Heart left ventricle (tissue), 16 donors: ENCODE data around the gene CHST11. TPM values are rescaled to one million over a fixed set of nuclear protein-coding genes. Genes with fewer than 3 reads are reported as not detected.

ENCODE experiments used
- ATAC-seq, 4 donors: fragments of 200-7000 bp; cut with Tn5 transposase; one replicate each; pipeline ENCODE4 v1.9.1; 2020 to 2022; ENCODE audit warnings: moderate library complexity in 4 of 4, mild to moderate bottlenecking in 3 of 4, moderate number of reproducible peaks in 1 of 4
- DNase-seq, 5 donors: peaks; one replicate each; pipeline ENCODE4 v3.0.0-alpha.2; 2020
- H3K27ac ChIP-seq, 12 donors: fragments of 200-600 bp; sonication (generic) in 4 of 12; one replicate each; pipeline versions ENCODE4 v1.5.0 to v1.8.0; 2016 to 2022; ENCODE audit warnings: mild to moderate bottlenecking in 2 of 12
- H3K27me3 ChIP-seq, 9 donors: fragments of 200-600 bp; sonication (generic) in 2 of 9; one replicate each; pipeline versions ENCODE4 v1.5.1 to v1.8.0; 2016 to 2022; ENCODE audit warnings: mild to moderate bottlenecking in 3 of 9
- H3K36me3 ChIP-seq, 9 donors: fragments of 200-600 bp; sonication (generic) in 2 of 9; one replicate each; pipeline versions ENCODE4 v1.5.0 to v1.8.0; 2018 to 2022; ENCODE audit warnings: mild to moderate bottlenecking in 2 of 9
- H3K4me1 ChIP-seq, 12 donors: fragments of 200-600 bp; sonication (generic) in 4 of 12; one replicate each; pipeline versions ENCODE4 v1.5.0 to v1.8.0; 2016 to 2022; ENCODE audit warnings: mild to moderate bottlenecking in 3 of 12
- H3K4me3 ChIP-seq, 12 donors: fragments of 200-600 bp; sonication (generic) in 4 of 12; one replicate each; pipeline versions ENCODE4 v1.5.0 to v1.8.0; 2017 to 2022; ENCODE audit warnings: mild to moderate bottlenecking in 9 of 12, moderate library complexity in 4 of 12
- H3K9me3 ChIP-seq, 12 donors: fragments of 200-600 bp; sonication (generic) in 4 of 12; one replicate each; pipeline versions ENCODE4 v1.5.0 to v1.8.0; 2016 to 2022; ENCODE audit warnings: mild to moderate bottlenecking in 1 of 12
- CTCF ChIP-seq, 12 donors: fragments of 200-600 bp; sonication (generic) in 4 of 12; IDR thresholded peaks; one replicate each; pipeline versions ENCODE4 v1.5.0 to v1.8.0; 2018 to 2022; ENCODE audit warnings: antibody characterized with exemption in 12 of 12, mild to moderate bottlenecking in 5 of 12
- POLR2A ChIP-seq, 2 donors: fragments of 450-650 bp; IDR thresholded peaks; one replicate each; pipeline ENCODE4 v1.6.1; 2017; ENCODE audit warnings: antibody characterized with exemption in 2 of 2, mild to moderate bottlenecking in 2 of 2, moderate library complexity in 2 of 2
- WGBS, 4 donors: extraction: QIAGEN DNeasy Blood & Tissue Kit in 2 of 4; methylation state at CpG; one replicate each; pipeline versions ENCODE4 v1.1.5 to v1.1.7; 2013 to 2018; 5-methylcytosine and 5-hydroxymethylcytosine counted together
- intact Hi-C, 10 donors: fragments of 100-400 bp; cut with DNase I; formaldehyde crosslinking; loops; one replicate each; pipeline versions ENCODE4 v1.11.1 to v1.14.2; 2022
- polyA plus RNA-seq, 2 donors: library from polyadenylated mRNA; stranded (reverse); fragments of 200-250 nt; gene quantifications; one replicate each; pipeline ENCODE4 v1.2.3, GENCODE V29; 2013
- total RNA-seq, 9 donors: library from RNA; depleted of rRNA in 2 of 9; stranded (reverse); fragments of >200 nt in 2 of 9; fragmentation: NEBNext Ultra II Directional in 3 of 9; extraction: Animal tissue kit (Norgen Biotek cat#: 25700) in 3 of 9; gene quantifications; one replicate each; pipeline versions ENCODE4 v1.1.0 to v1.2.4, GENCODE V29; 2016 to 2023
- donor health status: ischemic (EF 13 %, LVEDD 7.1; RV severe dilation, severe dysfunction).
- donor health status: healthy with polysubstance abuse.
- donor health status: DM: no; HTN: yes; CAD: no.
- donor health status: DM: no; HTN: no; CAD: no.
- donor health status: ischemic (EF 25% LVEDD 6.9; RV normal size, moderate dysfunction).
- donor health status: ischemic (EF 25% LVEDD 5.7; RV mildly dilated, moderate dysfunction).
- donor health status: healthy.
- donor health status: DM: yes; HTN: yes; CAD: no.
- donor health status: ischemic (EF 35%, LVEDD 5.7; RV mildly dilated, moderate dysfunction).
- donor health status: nonischemic (EF 11% LVEDD 7.7; RV severe dilation, severe dysfunction).
- donor health status: DM: yes; HTN: yes; CAD: no.
- donor health status: PGD.
- donor health status: ischemic (EF 29% LVEDD 5.4; RV normal size, mild dysfunction).
- donor health status: nonischemic (EF 23%, LVEDD 6.1; RV moderate dilation, normal function).

Gene CHST11
- total and polyA plus RNA-seq, 11 donors: 1.1 to 16.9 (median 3.4) TPM

- WGBS, 4 donors: 82 to 86% (median 84%) methylated on average over 12 of the region's 12 CpGs
- no peak for DNase-seq
- no peaks in the 10 kb centered on the region for H3K4me1 ChIP-seq
- no peaks in the 10 kb centered on the region for H3K9me3 ChIP-seq
- intact Hi-C loops: no loop called here
- H3K27ac ChIP-seq: no peak overlapping the region
- no peak for ATAC-seq
- H3K27me3 ChIP-seq: no peaks in the 10 kb centered on the region
- H3K36me3 ChIP-seq: no peaks in the 10 kb centered on the region
- TF ChIP-seq CTCF (IDR thresholded peaks at IDR 0.05) (no peak), POLR2A (IDR thresholded peaks at IDR 0.05) (no peak)
- H3K4me3 ChIP-seq: no peak overlapping the region
Observed at GRCh38 chr12:104439137-104439536, 17.6 kb upstream of the CHST11 start.

- no peak for ATAC-seq
- TF ChIP-seq CTCF (IDR thresholded peaks at IDR 0.05): no peak
- TF ChIP-seq POLR2A (IDR thresholded peaks at IDR 0.05): no peak
- Histone ChIP-seq H3K4me3 (no peak overlapping the region), H3K36me3 (no peaks in the 10 kb centered on the region), H3K27ac (no peak overlapping the region), H3K9me3 (no peaks in the 10 kb centered on the region), H3K4me1 (no peaks in the 10 kb centered on the region), H3K27me3 (no peaks in the 10 kb centered on the region)
- no peak for DNase-seq
- intact Hi-C loops: no loop called here
- WGBS, 4 donors: 58 to 88% (median 73%) methylated on average over 1 of the region's 1 CpG
Observed at GRCh38 chr12:104443008-104443407, 13.7 kb upstream of the CHST11 start.

GRCh38 chr12:104446646-104447421, 9.9 kb upstream of the CHST11 start:
- intact Hi-C loops: no loop called here
- ATAC-seq: no peak
- TF ChIP-seq CTCF (IDR thresholded peaks at IDR 0.05) (no peak), POLR2A (IDR thresholded peaks at IDR 0.05) (no peak)
- WGBS, 4 donors: 88 to 90% (median 89%) methylated on average over 5 of the region's 5 CpGs
- H3K4me3 ChIP-seq: no peak overlapping the region
- H3K27me3 ChIP-seq: no peaks in the 10 kb centered on the region
- H3K4me1 ChIP-seq: no peaks in the 10 kb centered on the region
- peaks cover 0 to 11% (median 0%) of the 10 kb centered on the region in 12 donors for H3K9me3 ChIP-seq
- H3K36me3 ChIP-seq: no peaks in the 10 kb centered on the region
- H3K27ac ChIP-seq: no peak overlapping the region
- no peak for DNase-seq

- H3K36me3 ChIP-seq: no peaks in the 10 kb centered on the region
- WGBS, 4 donors: 78 to 92% (median 86%) methylated on average over 5 of the region's 5 CpGs
- no peak for DNase-seq
- TF ChIP-seq POLR2A (IDR thresholded peaks at IDR 0.05) (no peak), CTCF (IDR thresholded peaks at IDR 0.05) (no peak)
- no peaks in the 10 kb centered on the region for H3K4me1 ChIP-seq
- ATAC-seq: no peak
- no peaks in the 10 kb centered on the region for H3K27me3 ChIP-seq
- H3K9me3 ChIP-seq: peaks cover 0 to 11% (median 0%) of the 10 kb centered on the region in 12 donors
- intact Hi-C loops: no loop called here
- H3K27ac ChIP-seq: no peak overlapping the region
- no peak overlapping the region for H3K4me3 ChIP-seq
Observed at GRCh38 chr12:104448031-104448430, 8.7 kb upstream of the CHST11 start.
